Measurements from ENCODE around the gene CDK15. TPM values are rescaled to one million over a fixed set of nuclear protein-coding genes. Genes with fewer than 3 reads are reported as not detected.

Gene CDK15
- total and polyA plus RNA-seq, 8 donors, result 0.20 to 0.84 (median 0.43) TPM

GRCh38 chr2:201828220-201828619 lies 21.9 kb downstream of the CDK15 start:
- Histone ChIP-seq H3K4me3 (no peak overlapping the region), H3K27ac (no peak overlapping the region), H3K4me1 (no peaks in the 10 kb centered on the region), H3K36me3 (no peaks in the 10 kb centered on the region), H3K9me3 (no peaks in the 10 kb centered on the region), H3K27me3 (no peaks in the 10 kb centered on the region)
- ATAC-seq, result no peak
- intact Hi-C loops (cut with DNase I), result no loop called here
- no peak for TF ChIP-seq CTCF (IDR thresholded peaks at IDR 0.05)
- no peak for DNase-seq

- no peaks in the 10 kb centered on the region for H3K9me3 ChIP-seq
- H3K4me1 ChIP-seq, result no peaks in the 10 kb centered on the region
- H3K27ac ChIP-seq, result no peak overlapping the region
- H3K27me3 ChIP-seq, result no peaks in the 10 kb centered on the region
- no peaks in the 10 kb centered on the region for H3K36me3 ChIP-seq
- DNase-seq, result no peak
- peak; percentile 60 for ATAC-seq
- intact Hi-C loops (cut with DNase I), result no loop called here
- TF ChIP-seq CTCF (IDR thresholded peaks at IDR 0.05), result no peak
- no peak overlapping the region for H3K4me3 ChIP-seq
Measured at GRCh38 chr2:201830666-201831065, 24.3 kb downstream of the CDK15 start.

- no peak for ATAC-seq
- Histone ChIP-seq H3K36me3 (no peaks in the 10 kb centered on the region), H3K4me1 (no peaks in the 10 kb centered on the region), H3K9me3 (no peaks in the 10 kb centered on the region), H3K27ac (no peak overlapping the region), H3K4me3 (no peak overlapping the region), H3K27me3 (no peaks in the 10 kb centered on the region)
- intact Hi-C loops (cut with DNase I), result no loop called here
- no peak for TF ChIP-seq CTCF (IDR thresholded peaks at IDR 0.05)
- no peak for DNase-seq
Measured at GRCh38 chr2:201831469-201831868, 25.1 kb downstream of the CDK15 start.

- H3K36me3 ChIP-seq, result no peaks in the 10 kb centered on the region
- no peaks in the 10 kb centered on the region for H3K4me1 ChIP-seq
- H3K27me3 ChIP-seq, result no peaks in the 10 kb centered on the region
- no peak for DNase-seq
- no peak for ATAC-seq
- H3K27ac ChIP-seq, result no peak overlapping the region
- H3K4me3 ChIP-seq, result no peak overlapping the region
- TF ChIP-seq CTCF (IDR thresholded peaks at IDR 0.05), result no peak
- intact Hi-C loops (cut with DNase I), result no loop called here
- no peaks in the 10 kb centered on the region for H3K9me3 ChIP-seq
Measured at GRCh38 chr2:201833781-201834180, 27.4 kb downstream of the CDK15 start.

GRCh38 chr2:201835066-201835465 lies 28.7 kb downstream of the CDK15 start:
- H3K4me3 ChIP-seq, result no peak overlapping the region
- H3K36me3 ChIP-seq, result no peaks in the 10 kb centered on the region
- no peak overlapping the region for H3K27ac ChIP-seq
- no peak for ATAC-seq
- H3K9me3 ChIP-seq, result no peaks in the 10 kb centered on the region
- intact Hi-C loops (cut with DNase I), result no loop called here
- H3K27me3 ChIP-seq, result no peaks in the 10 kb centered on the region
- DNase-seq, result no peak
- no peak for TF ChIP-seq CTCF (IDR thresholded peaks at IDR 0.05)
- H3K4me1 ChIP-seq, result no peaks in the 10 kb centered on the region

Data from left lung (tissue), 10 donors.